ENCODE measurements around the gene GPC5.

- TF ChIP-seq CTCF (IDR thresholded peaks at IDR 0.05) = no peak
- TF ChIP-seq POLR2A (IDR thresholded peaks at IDR 0.05) = no peak
- TF ChIP-seq EP300 (IDR thresholded peaks at IDR 0.05) = no peak
Measured at GRCh38 chr13:91504216-91504615, 105.8 kb downstream of the GPC5 start.

Data from ovary (tissue), 3 donors.